Measurements from ENCODE around the gene SPTBN5.

The SPTBN5 gene

GRCh38 chr15:41856262-41856661 is 37.6 kb downstream of the SPTBN5 start:
- TF ChIP-seq CTCF (IDR thresholded peaks at IDR 0.05; ENCODE audit: extremely low read depth, missing control alignments), result no peak
- no peak for DNase-seq (ENCODE audit: low spot score)

- DNase-seq (ENCODE audit: low spot score), result no peak
- no peak for TF ChIP-seq CTCF (IDR thresholded peaks at IDR 0.05; ENCODE audit: extremely low read depth, missing control alignments)
Observed at GRCh38 chr15:41855261-41855961, 38.4 kb downstream of the SPTBN5 start.

GRCh38 chr15:41854443-41854842 is 39.4 kb downstream of the SPTBN5 start:
- DNase-seq (ENCODE audit: low spot score), result no peak
- no peak for TF ChIP-seq CTCF (IDR thresholded peaks at IDR 0.05; ENCODE audit: extremely low read depth, missing control alignments)

- DNase-seq (ENCODE audit: low spot score), result no peak
- no peak for TF ChIP-seq CTCF (IDR thresholded peaks at IDR 0.05; ENCODE audit: extremely low read depth, missing control alignments)
Observed at GRCh38 chr15:41853831-41854230, 40.0 kb downstream of the SPTBN5 start.

GRCh38 chr15:41852736-41853590 is 40.9 kb downstream of the SPTBN5 start:
- no peak for DNase-seq (ENCODE audit: low spot score)
- TF ChIP-seq CTCF (IDR thresholded peaks at IDR 0.05; ENCODE audit: extremely low read depth, missing control alignments), result no peak

GRCh38 chr15:41851755-41852370 is 42.0 kb downstream of the SPTBN5 start:
- DNase-seq (ENCODE audit: low spot score), result no peak
- no peak for TF ChIP-seq CTCF (IDR thresholded peaks at IDR 0.05; ENCODE audit: extremely low read depth, missing control alignments)

- no peak for TF ChIP-seq CTCF (IDR thresholded peaks at IDR 0.05; ENCODE audit: extremely low read depth, missing control alignments)
- no peak for DNase-seq (ENCODE audit: low spot score)
Observed at GRCh38 chr15:41851167-41851523, 42.7 kb downstream of the SPTBN5 start.

Data from GM20000 (cell line).